ENCODE results near the gene DGCR8. TPM values are rescaled to one million over a fixed set of nuclear protein-coding genes. Genes with fewer than 3 reads are reported as not detected.

The DGCR8 gene
- 15.3 and 36.6 TPM in 2 replicates for total RNA-seq

DNA sequence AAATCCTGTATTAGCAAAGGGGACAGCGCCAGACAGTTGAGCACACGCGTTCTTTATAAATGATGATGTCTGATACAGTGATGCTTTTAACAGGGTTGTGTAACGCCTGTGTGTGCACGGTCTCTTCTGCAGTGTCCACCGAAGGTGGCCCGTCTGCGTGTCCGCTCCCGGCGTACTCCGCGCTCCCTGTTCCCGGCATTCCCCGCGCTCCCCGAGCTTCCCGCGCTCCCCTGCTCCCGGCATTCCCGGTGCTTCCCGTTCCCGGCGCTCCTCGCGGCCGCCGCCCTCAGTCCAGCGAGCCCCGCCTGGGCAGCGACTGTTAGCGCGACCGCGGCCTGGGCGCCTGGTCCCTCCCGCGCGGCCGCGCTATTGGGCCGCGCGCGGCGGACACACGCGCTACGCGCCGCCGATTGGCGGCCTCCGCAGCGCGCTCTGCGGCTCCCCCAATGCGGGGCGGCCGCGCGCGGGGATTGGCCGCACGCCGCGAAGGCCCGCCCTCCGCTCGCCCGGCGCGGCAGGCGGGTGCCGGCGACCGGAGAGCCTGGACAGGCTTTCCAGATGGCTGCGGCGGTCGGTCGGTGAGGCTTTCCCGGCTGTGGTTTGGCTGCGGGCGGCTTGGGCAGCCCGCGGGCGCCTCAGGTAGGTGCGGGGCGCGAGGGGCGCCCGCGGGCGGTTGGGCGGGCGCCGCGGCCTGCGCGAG, at the start of gene DGCR8:
DGCR8 (plus strand) TSS at position 497 of the 700 bp plus-strand sequence. CDS start 5,723 bp downstream, outside the sequence.
- DNase-seq (ENCODE audit: low read depth) = peak; percentile 76

DNA sequence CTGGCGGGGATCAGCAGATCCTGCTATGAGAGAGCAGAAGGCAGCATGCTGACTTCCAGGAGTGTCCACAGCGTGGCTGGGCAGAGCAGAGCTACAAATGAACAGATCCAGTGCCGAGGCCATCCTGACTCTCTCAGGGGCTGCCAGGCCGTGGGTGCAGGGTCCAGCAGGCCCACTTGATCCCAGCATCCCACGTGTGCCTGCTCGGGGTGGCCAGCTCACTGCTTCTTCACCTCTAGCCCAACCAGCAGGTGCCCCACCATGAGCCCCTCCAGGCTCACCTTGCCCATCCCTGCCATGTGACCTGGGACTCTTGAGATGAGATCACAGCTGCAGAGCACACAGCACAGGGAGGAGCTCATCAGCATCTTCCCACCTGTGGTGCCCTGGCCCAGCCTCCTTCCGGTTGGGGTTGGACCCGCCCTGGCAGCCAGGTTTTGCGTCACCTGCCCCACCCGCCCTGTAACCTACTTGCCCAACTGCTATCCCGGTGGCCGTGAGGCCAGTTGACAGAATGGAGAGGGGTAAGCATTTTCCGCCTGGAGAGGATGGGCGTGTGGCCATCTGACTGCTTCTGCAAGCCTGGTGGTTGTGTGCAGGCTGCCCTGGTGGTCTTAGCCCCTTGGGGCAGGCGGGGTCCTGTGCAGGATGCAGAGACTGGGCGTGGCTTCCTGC, 48.2 kb upstream of the DGCR8 start:
- DNase-seq (ENCODE audit: low read depth) = no peak

DNA sequence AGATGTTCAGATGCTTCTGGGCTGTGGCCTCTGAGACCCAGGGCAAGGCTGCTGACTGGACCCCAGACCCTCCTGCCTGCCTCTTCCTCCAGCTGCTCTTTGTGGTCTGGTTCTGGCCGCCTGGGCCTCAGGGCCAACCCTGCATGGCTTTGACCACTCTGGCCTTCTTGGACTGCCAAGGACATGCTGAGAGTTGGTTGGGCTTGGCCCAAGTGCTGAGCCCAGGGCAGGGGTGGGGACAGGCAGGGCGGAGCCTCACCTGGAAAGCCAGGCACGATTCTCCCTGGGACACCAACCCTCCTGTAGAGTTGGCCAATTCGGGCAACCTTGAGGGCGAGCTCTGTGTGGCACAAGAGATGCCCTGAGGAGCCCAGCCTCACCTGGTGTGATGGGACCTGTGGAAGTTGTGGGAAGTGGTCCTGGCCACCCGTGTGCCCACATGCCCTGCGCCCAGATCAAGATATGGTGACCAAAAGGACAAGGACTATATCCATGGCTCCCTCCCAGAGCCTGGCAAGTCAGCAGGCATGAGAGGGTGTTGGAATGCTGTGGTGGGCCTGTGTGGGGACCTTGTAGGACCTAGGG, 47.5 kb upstream of the DGCR8 start:
- no peak for DNase-seq (ENCODE audit: low read depth)

DNA sequence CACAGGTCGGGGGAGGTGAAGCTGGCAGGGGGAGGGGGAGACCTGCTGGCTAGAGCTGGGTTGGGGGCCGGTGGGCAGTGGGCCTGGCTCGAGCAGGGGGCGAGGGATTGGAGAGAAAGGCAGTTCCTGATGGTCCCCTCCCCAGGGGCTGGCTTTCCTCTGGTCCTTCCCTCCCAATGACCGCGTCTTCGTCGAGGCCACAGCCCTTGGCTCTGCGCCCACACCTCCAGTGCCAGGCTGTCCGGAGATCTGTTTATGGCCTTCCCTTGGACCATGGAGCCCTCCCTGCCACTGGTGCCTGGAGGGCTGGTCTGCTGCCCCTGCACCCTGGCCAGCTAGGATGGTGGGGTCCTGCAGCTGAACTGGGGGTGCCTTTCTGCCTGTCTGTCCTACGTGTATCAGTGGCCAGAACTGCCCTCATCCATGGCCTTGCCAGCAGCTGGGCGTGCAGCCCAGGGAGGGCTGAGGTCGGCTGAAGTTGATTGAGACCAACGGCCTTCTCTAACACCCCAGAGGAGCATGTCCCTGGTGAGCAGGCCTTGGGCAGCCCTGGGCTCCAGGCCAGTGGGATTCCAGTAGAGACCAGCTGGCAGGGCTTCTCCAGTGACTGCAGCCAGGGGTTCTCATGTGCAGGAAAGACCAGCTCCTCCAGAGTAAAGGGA, 46.9 kb upstream of the DGCR8 start:
- no peak for DNase-seq (ENCODE audit: low read depth)

DNA sequence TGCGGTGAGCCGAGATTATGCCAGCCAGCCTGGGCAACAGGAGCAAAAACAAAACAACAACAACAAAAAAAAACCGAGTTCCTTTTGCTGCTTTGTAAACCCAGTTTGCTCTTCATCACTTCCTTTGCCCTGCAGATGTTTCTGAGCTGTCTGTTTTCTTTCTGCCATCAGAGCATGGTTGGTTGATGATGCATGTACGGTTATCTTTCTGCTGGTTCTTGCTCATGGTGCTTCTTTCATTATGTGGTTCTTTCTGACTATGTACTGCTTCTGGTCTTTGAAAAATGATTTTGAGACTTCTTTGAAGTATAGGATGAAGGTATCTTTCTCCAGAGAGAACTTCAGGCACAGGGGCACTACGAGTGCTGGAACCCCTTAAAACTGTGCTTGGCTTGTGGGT, 45.9 kb upstream of the DGCR8 start:
- no peak for DNase-seq (ENCODE audit: low read depth)

DNA sequence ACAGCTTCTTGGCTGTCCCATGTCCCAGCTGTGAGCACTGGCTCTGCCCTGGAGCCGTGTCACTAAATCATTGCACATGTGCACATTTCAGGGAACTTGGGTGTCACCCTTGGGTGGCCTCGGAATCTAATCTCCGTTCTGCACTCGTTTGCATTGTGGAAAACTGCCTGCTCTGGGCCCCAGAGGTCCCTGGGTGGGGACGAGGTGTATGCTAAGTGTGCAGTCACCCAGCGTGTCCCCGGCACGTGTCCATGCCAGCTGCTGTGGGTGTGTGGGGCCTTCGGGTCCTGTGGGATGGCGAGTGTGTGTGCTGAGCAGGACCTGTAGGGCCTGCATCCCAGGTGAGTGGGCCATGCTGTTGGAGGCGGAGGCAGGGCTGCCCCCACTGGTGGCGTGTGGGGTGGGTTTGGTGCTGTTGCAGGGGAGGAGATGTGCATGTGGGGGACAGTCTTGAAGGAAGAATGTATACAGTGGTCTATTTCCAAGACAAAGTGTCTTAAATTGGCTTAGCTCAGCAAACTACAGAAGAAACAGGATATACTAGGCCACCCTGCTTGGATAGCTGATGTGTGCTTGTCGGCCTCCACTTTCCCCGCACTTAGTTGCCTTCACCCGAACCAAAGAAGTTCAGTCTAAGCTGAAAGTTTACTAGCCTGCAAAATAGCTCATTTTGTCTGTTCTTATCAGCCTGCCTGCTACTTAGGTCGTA, 44.5 kb upstream of the DGCR8 start:
- DNase-seq (ENCODE audit: low read depth) = no peak

DNA sequence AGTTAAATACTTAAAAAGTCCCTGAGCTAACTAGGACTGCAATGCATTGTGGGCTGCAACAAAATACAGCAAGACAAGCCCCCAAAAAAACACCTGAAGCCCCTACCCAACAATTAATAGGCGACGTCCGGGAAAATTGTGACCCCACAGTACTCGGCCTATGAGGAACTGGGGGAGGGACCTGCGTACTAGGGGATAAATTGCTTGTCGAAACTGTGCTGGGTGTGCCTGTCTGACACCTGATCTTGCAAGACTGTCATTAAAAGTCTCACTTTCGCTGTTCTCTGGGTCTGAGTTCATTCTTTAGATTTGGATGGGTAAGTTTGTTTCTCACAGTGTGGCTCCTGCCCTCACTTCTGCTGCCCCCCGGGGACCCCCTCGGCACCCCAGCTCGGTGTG, 44.0 kb upstream of the DGCR8 start:
- no peak for DNase-seq (ENCODE audit: low read depth)

DNA sequence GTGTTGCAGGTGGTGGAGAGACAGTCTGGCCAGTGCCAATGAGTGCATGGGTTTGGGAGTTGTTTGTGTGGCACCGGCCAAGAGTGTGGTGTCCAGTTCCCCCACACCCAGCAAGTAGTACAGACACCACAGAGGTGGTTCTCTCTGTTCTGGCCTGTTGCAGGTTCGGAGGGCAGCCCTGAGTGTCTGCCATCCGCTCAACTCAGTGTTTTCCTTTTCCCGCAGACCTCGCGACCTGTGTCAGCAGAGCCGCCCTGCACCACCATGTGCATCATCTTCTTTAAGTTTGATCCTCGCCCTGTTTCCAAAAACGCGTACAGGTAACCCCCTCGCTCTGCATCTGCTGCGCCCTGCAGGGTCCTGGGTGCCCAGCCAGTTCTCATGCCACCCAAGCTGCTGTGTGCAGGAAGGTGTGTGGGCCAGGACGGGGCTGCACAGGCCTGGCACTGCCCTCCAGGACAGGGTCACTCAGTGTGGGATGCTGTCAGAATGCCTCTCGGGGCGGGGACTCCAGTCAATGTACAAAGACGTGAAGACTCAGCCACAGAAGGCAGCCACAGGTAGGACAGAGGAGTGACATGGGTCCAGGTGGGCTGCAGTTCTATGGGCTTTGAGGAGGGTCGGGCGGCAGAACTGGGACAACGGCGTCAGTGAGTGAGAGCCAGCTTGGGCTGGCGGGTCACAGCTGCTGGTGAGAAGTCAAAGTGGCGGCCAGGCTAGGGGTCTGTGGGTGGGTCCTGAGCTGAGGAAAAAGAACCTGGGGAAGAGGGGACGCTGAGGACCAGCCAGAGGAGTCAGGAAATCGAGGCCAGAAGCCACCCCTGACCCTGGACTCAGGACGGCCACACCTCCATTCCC, 43.3 kb upstream of the DGCR8 start:
- DNase-seq (ENCODE audit: low read depth) = no peak

DNA sequence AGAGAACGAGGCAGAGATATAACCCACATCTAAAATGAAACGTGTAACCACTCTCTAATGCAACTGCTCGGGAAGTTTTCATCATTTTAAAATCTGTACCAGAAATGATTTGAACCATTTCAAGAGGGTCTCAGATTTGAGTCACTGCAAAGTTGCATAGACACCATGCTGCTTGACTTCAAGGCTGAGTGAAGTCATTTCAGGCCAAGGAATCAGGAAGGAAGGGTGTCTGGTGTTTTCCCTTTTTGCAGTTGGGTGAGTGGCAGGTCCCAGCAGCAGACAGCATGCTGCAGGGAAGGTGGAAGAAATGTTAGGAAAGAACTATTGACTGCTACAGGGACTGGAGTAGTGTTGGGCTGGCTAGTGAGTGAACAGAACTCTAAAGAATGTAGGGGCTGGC, 42.6 kb upstream of the DGCR8 start:
- DNase-seq (ENCODE audit: low read depth) = no peak

DNA sequence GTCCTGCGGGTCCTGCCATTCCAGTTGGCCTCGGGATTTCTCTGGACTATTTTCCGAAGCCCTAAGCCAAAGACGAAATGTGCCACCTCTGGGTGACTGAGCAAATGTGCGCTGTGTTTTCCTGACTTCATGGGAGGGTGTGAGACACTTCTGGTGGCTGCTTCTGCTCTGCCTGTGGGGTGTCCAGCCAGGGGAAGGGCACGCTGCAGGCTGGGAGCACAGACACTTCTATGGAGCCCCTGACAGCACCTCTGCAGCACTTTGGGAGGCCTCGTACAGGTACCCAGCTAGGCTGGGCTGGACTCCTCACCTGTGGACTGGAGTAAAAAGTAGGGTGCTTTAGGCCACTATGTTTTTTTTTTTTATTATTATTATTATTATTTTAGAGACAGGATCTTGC, 41.5 kb upstream of the DGCR8 start:
- DNase-seq (ENCODE audit: low read depth) = no peak

DNA sequence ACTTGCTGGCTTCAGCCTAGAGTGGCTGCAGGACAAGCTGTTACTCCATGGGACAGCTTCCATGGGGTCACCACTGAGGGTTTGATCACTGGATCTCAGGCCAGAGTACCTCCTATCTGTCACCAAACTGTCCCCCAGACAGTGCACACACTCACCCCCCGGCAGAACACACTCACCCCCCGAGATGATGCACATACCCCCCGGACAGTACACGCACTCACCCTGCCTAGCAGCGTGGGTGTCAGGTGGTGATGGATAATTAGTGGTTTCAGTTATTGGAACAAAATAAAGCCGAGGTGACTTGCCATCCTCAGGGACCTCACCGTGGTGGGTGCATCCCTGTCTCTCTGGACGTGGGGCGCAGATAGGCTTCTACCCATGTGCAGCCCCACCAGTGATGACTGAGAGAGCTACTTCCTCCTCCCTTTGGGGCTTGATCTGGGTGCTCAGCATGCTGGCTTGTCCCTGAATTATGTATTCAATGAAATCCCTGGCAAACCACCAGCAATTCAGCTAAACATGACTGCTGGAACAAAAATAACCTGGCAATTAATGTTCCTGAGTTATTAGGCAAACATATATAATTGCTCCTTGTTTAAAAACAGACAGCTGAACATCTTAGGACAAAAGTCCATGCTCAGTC, 40.2 kb upstream of the DGCR8 start:
- DNase-seq (ENCODE audit: low read depth) = no peak

DNA sequence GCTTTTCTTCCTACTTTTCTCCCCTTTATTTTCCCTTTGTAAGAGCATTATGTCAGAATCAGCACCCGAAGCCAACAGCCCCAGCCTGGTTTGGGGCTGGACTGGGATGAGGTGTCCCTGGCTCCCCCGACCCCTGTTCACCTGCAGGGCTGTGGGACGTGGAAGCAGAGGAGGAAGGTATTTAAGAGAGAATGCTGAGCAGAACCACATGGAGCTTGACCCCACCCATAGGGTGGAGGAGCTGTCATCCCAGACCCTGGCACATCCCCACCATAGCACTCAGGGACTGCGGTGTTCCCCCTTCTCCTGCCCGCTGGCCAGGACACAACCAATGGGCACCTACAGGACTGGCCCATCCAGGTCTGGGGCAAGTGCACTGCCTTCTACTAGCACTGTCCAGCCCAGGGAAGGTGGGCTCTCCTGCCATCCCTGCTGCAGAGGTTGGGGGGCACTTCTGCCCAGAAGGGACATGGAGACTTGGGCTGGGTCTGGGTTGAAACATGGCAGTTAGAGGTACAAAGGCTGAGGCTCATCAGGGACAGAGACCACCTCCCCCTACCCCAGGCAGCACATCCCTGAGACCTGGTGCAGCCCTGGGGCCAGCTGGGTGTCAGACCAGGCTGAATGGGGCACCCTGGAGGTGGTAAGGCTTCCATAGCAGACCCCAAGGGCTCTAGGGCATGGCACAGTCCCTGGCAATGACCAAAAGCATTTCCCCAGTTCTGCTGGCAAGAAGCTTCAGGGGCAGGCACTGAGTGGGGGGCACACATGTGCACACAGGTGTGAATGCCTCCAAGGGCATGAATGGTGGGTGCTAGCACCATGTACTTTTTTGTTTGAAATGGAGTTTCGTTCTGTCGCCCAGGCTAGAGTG, 39.5 kb upstream of the DGCR8 start:
- DNase-seq (ENCODE audit: low read depth) = no peak

DNA sequence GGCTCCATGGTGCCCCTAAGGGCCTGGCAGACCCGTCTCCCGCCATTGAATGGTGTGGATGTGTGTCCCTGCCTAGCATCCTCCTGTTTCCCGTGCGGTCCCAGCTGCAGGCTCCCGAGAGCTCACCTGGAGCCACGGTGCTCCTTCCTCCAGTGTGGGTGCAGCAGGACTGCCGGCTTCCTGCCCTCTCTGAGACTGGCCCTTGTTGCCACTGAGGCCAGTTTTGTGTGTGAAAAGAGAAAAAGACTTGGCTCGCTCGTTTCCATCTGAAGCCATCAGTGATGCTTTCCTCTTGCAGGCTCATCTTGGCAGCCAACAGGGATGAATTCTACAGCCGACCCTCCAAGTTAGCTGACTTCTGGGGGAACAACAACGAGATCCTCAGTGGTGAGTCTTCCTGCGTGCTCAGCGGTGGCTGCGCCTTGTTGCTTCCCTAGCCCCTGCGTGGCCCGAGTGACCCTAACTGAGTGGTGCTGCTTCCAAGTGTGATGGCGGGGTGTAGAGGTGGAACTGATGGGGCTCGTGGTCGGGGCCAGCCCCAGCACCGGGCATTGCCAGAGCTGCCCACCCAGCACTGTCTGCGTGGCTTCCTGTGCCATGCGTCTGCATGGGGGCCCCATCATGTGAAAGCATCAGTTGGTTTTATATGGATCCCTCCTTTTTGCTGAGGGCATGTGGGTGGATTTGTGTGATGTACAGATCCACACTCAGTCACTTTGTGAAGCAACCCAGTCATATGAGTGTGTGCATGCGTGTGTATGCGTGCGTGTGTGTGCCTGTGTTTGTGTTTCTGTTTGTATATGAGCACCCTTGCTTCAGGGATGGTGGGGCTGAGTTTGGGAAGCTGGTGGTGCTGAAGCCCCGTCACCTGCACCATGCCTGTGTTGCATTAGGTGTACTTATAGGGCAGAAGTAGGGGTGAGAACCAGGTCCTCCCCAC, 36.7 kb upstream of the DGCR8 start:
- DNase-seq (ENCODE audit: low read depth) = no peak

DNA sequence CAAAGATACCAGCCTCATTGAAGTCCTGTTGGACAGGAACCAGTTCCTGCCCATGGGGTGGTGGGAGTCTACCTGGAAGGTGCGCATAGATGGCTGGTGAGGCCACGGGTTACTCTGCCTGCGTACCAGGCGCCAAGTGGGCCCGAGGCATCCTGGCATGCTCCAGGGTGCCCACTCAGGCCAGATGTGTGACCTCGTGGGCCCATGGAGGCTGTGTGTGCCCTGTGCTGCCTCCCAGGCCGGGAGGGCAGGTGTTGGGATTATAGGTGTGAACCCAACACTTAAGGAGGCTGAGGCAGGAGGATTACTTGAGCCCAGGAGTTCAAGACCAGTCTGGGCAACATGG, 36.1 kb upstream of the DGCR8 start:
- DNase-seq (ENCODE audit: low read depth) = no peak

DNA sequence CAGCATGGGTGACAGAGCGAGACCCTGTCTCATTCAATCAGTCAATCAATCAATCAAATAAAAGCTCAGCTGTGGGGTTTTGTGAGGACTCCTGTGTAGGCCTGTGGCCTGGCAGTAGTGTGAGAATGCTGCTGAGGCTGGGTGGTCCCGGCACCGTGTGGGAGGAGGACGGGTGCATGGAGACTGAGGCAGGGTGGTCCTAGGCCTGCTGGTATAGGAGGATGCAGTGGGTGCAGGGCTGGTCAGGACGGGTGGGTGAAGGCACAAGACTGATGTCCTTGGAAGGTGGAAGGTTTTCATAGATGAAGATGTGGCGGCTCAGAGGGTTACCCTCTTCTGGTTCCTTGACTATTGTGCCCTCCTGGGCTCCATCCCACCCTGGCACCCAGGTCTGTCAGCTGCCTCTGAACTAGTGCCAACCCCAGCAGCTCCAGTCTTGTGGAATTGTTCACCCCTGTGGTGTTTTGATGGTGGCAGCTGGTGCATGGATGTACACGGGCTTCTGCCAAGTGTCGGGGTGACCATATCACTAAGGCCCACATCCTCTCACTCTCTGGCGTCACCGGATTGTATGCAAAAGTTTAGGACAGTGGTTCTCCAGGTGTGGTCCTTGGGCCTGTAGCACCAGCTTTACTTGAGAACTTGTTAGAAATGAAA, 35.4 kb upstream of the DGCR8 start:
- no peak for DNase-seq (ENCODE audit: low read depth)

DNA sequence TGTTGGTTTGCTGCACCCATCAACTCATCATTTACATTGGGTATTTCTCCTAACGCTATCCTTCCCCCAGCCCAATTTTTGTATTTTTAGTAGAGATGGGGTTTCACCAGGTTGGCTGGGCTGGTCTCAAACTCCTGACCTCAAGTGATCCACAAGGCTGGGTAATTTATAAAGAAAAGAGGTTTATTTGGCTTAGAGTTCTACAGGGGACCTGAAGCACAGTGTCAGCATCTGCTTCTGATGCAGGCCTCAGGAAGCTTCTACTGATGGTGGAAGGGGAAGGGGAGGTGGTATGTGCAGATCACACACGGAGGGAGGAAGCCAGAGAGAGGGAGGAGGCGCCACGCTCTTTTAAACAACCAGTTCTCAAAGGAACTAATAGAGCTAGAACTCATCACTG, 33.3 kb upstream of the DGCR8 start:
- DNase-seq (ENCODE audit: low read depth) = no peak

DNA sequence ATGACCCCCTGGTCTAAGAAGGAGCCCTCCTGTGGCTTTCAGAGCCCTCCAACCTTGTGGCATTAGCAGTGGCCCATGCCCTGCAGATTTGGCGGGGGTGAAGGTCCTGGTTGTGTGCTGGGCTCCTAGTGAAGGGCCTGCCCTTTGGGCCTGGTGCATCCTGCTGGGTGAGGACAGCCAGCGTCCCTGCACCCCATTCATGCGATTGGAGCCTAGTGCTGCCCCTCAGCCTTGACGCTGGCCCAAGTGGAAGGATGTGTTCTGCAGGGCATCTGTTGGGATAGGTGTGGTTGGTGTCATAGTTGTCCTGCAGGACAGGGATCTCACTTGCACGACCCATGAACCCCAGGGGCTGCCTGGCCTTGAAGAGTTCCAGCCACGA, 28.1 kb upstream of the DGCR8 start:
- DNase-seq (ENCODE audit: low read depth) = no peak
